Naive B cell (primary cell): ENCODE results near the gene PLP1. TPM values are rescaled to one million over a fixed set of nuclear protein-coding genes. Genes with fewer than 3 reads are reported as not detected.
A peak's percentile ranks its signal among the peaks of the same experiment; 100 is the strongest.
"Not testable (repeated sequence)": the region's sequence is repeated elsewhere in the genome, so short reads cannot be mapped to it uniquely, and the experiment has no call there.

ENCODE experiments used
- ATAC-seq, 2 donors: fragments of 150-1000 bp; cut with Tn5 transposase; 2 replicates each; pipeline ENCODE4 v1.10.0; 2021; ENCODE audit warnings: low read depth in 2 of 2, mild to moderate bottlenecking in 2 of 2, moderate library complexity in 2 of 2
- DNase-seq: peaks from one replicate; pipeline ENCODE4 v3.0.0; 2022
- H3K27ac Mint-ChIP-seq, 6 donors: one replicate each; pipeline ENCODE4 v1.8.0; 2020 to 2022; ENCODE audit warnings: mild to moderate bottlenecking in 6 of 6, mixed read lengths in 6 of 6, moderate library complexity in 5 of 6, inconsistent platforms in 2 of 6
- H3K27me3 Mint-ChIP-seq, 3 donors: one replicate each; pipeline ENCODE4 v1.8.0; 2021 to 2022; ENCODE audit warnings: mixed read lengths in 3 of 3, mild to moderate bottlenecking in 1 of 3
- H3K36me3 Mint-ChIP-seq, 2 donors: one replicate each; pipeline ENCODE4 v1.8.0; 2020 to 2022; ENCODE audit warnings: mixed read lengths in 2 of 2, inconsistent platforms in 1 of 2, mild to moderate bottlenecking in 1 of 2
- H3K4me1 Mint-ChIP-seq, 3 donors: one replicate each; pipeline ENCODE4 v1.8.0; 2020 to 2022; ENCODE audit warnings: mixed read lengths in 3 of 3, inconsistent platforms in 1 of 3, mild to moderate bottlenecking in 1 of 3, moderate library complexity in 1 of 3
- H3K4me3 Mint-ChIP-seq, 8 donors: one replicate each; pipeline ENCODE4 v1.8.0; 2020 to 2022; ENCODE audit warnings: mild to moderate bottlenecking in 8 of 8, mixed read lengths in 8 of 8, moderate library complexity in 8 of 8, inconsistent platforms in 2 of 8
- H3K9me3 Mint-ChIP-seq, 7 donors: one replicate each; pipeline ENCODE4 v1.8.0; 2020 to 2022; ENCODE audit warnings: mixed read lengths in 7 of 7, mild to moderate bottlenecking in 5 of 7, inconsistent platforms in 2 of 7, moderate library complexity in 1 of 7
- polyA plus RNA-seq, 6 donors: library from polyadenylated mRNA; unstranded; fragments of 300-500 nt; fragmentation: Illumina TruSeq; gene quantifications; one replicate each; pipeline ENCODE4 v1.2.3, GENCODE V29; 2021; ENCODE audit warnings: low read depth in 6 of 6

Gene PLP1
- polyA plus RNA-seq, 6 donors from 2014 or later, result not detected

- Mint-ChIP-seq H3K27me3 (no peaks in the 10 kb centered on the region), H3K9me3 (no peaks in the 10 kb centered on the region), H3K27ac (peak overlapping the region in 5 of 6 donors; percentile 1 to 87 (median 11)), H3K4me3 (peak overlapping the region in 3 of 8 donors; percentile 0 to 19 (median 4)), H3K36me3 (no peaks in the 10 kb centered on the region), H3K4me1 (peaks cover 9 to 21% (median 17%) of the 10 kb centered on the region in 3 donors)
- DNase-seq (peak; percentile 27), ATAC-seq (peak; percentile 90 to 96)
These were observed 12.4 kb downstream of the PLP1 start for GRCh38 chrX:103789004-103789403.

GRCh38 chrX:103791228-103791627 is 14.6 kb downstream of the PLP1 start:
- Mint-ChIP-seq H3K36me3 (no peaks in the 10 kb centered on the region), H3K4me3 (no peak overlapping the region), H3K9me3 (no peaks in the 10 kb centered on the region)

GRCh38 chrX:103791826-103792485 is 15.3 kb downstream of the PLP1 start:
- Mint-ChIP-seq H3K4me1 (peaks cover 9 to 21% (median 17%) of the 10 kb centered on the region in 3 donors), H3K9me3 (no peaks in the 10 kb centered on the region), H3K4me3 (no peak overlapping the region), H3K27me3 (no peaks in the 10 kb centered on the region), H3K36me3 (no peaks in the 10 kb centered on the region), H3K27ac (no peak overlapping the region)
- no peak for ATAC-seq
- no peak for DNase-seq

More at GRCh38 chrX:103791228-103791627, 14.6 kb downstream of the PLP1 start:
- H3K27ac Mint-ChIP-seq, result no peak overlapping the region
- H3K27me3 Mint-ChIP-seq, result no peaks in the 10 kb centered on the region
- peaks cover 9 to 21% (median 17%) of the 10 kb centered on the region in 3 donors for H3K4me1 Mint-ChIP-seq
- DNase-seq, result no peak
- no peak for ATAC-seq

- Mint-ChIP-seq H3K4me1 (peaks cover 9 to 16% (median 14%) of the 10 kb centered on the region in 3 donors), H3K4me3 (no peak overlapping the region), H3K27me3 (no peaks in the 10 kb centered on the region), H3K9me3 (no peaks in the 10 kb centered on the region), H3K27ac (no peak overlapping the region), H3K36me3 (no peaks in the 10 kb centered on the region)
- ATAC-seq (no peak), DNase-seq (no peak)
These were observed 16.4 kb downstream of the PLP1 start for GRCh38 chrX:103792916-103793544.

- Mint-ChIP-seq H3K4me1 (peaks cover 9 to 10% (median 9%) of the 10 kb centered on the region in 3 donors), H3K27me3 (no peaks in the 10 kb centered on the region), H3K9me3 (no peaks in the 10 kb centered on the region), H3K4me3 (no peak overlapping the region), H3K27ac (no peak overlapping the region), H3K36me3 (no peaks in the 10 kb centered on the region)
- ATAC-seq (no peak), DNase-seq (no peak)
These were observed 16.9 kb downstream of the PLP1 start for GRCh38 chrX:103793545-103793940.

- DNase-seq, result no peak
- H3K36me3 Mint-ChIP-seq, result no peaks in the 10 kb centered on the region
- no peaks in the 10 kb centered on the region for H3K9me3 Mint-ChIP-seq
- ATAC-seq, result no peak
- H3K27ac Mint-ChIP-seq, result peak overlapping the region in 1 of 6 donors; percentile 33
- H3K4me3 Mint-ChIP-seq, result no peak overlapping the region
- H3K4me1 Mint-ChIP-seq, result peaks cover 3 to 7% (median 5%) of the 10 kb centered on the region in 3 donors
- no peaks in the 10 kb centered on the region for H3K27me3 Mint-ChIP-seq
These were observed 17.5 kb downstream of the PLP1 start for GRCh38 chrX:103794119-103794518.

GRCh38 chrX:103797691-103798090 is 21.1 kb downstream of the PLP1 start:
- no peak overlapping the region for H3K4me3 Mint-ChIP-seq
- no peaks in the 10 kb centered on the region for H3K36me3 Mint-ChIP-seq
- H3K27ac Mint-ChIP-seq, result no peak overlapping the region
- H3K4me1 Mint-ChIP-seq, result no peaks in the 10 kb centered on the region
- H3K9me3 Mint-ChIP-seq, result no peaks in the 10 kb centered on the region
- H3K27me3 Mint-ChIP-seq, result no peaks in the 10 kb centered on the region
- DNase-seq (no peak), ATAC-seq (no peak)

- H3K27ac Mint-ChIP-seq, result no peak overlapping the region
- no peaks in the 10 kb centered on the region for H3K4me1 Mint-ChIP-seq
- no peaks in the 10 kb centered on the region for H3K27me3 Mint-ChIP-seq
- ATAC-seq, result no peak
- H3K4me3 Mint-ChIP-seq, result no peak overlapping the region
- no peaks in the 10 kb centered on the region for H3K9me3 Mint-ChIP-seq
- no peaks in the 10 kb centered on the region for H3K36me3 Mint-ChIP-seq
- no peak for DNase-seq
These were observed 23.7 kb downstream of the PLP1 start for GRCh38 chrX:103800318-103800717.

- Mint-ChIP-seq H3K9me3 (no peaks in the 10 kb centered on the region), H3K27me3 (peaks cover 0 to 6% (median 4%) of the 10 kb centered on the region in 3 donors), H3K36me3 (no peaks in the 10 kb centered on the region), H3K27ac (no peak overlapping the region), H3K4me1 (no peaks in the 10 kb centered on the region), H3K4me3 (no peak overlapping the region)
- no peak for DNase-seq
- no peak for ATAC-seq
These were observed 29.2 kb downstream of the PLP1 start for GRCh38 chrX:103805860-103806259.

- Mint-ChIP-seq H3K27ac (peak overlapping the region in 1 of 6 donors; percentile 29), H3K4me3 (no peak overlapping the region), H3K36me3 (no peaks in the 10 kb centered on the region), H3K9me3 (no peaks in the 10 kb centered on the region), H3K27me3 (peaks cover 0 to 8% (median 4%) of the 10 kb centered on the region in 3 donors), H3K4me1 (no peaks in the 10 kb centered on the region)
- ATAC-seq (no peak), DNase-seq (no peak)
These were observed 30.3 kb downstream of the PLP1 start for GRCh38 chrX:103806862-103807474.

GRCh38 chrX:103811858-103812257 is 35.2 kb downstream of the PLP1 start:
- H3K4me3 Mint-ChIP-seq, result no peak overlapping the region
- peaks cover 0 to 1% (median 0%) of the 10 kb centered on the region in 7 donors for H3K9me3 Mint-ChIP-seq
- DNase-seq (no peak), ATAC-seq (no peak)
- H3K27me3 Mint-ChIP-seq, result peaks cover 0 to 8% (median 4%) of the 10 kb centered on the region in 3 donors
- H3K4me1 Mint-ChIP-seq, result no peaks in the 10 kb centered on the region
- no peaks in the 10 kb centered on the region for H3K36me3 Mint-ChIP-seq
- H3K27ac Mint-ChIP-seq, result peak overlapping the region in 1 of 6 donors; percentile 35

- H3K9me3 Mint-ChIP-seq, H3K4me3 Mint-ChIP-seq, H3K27me3 Mint-ChIP-seq, DNase-seq, H3K4me1 Mint-ChIP-seq, ATAC-seq, H3K27ac Mint-ChIP-seq, H3K36me3 Mint-ChIP-seq: not testable (repeated sequence)
These were observed 40.5 kb downstream of the PLP1 start for GRCh38 chrX:103817101-103817500.

- H3K4me3 Mint-ChIP-seq, result no peak overlapping the region
These were observed 40.9 kb downstream of the PLP1 start for GRCh38 chrX:103817502-103817901.

More at GRCh38 chrX:103817502-103817901, 40.9 kb downstream of the PLP1 start:
- H3K36me3 Mint-ChIP-seq, result no peaks in the 10 kb centered on the region
- DNase-seq, result peak; percentile 36
- H3K27ac Mint-ChIP-seq, result no peak overlapping the region
- no peaks in the 10 kb centered on the region for H3K27me3 Mint-ChIP-seq
- H3K4me1 Mint-ChIP-seq, result no peaks in the 10 kb centered on the region
- ATAC-seq, result peak; percentile 42 to 45
- H3K9me3 Mint-ChIP-seq, result peaks cover 0 to 1% (median 0%) of the 10 kb centered on the region in 7 donors
